Fibroblast of the aortic adventitia (primary cell): ENCODE measurements around the gene SRPK2. TPM values are rescaled to one million over a fixed set of nuclear protein-coding genes. Genes with fewer than 3 reads are reported as not detected.

Experiments
- DNase-seq: peaks from one replicate; pipeline ENCODE4 v3.0.0-alpha.2; 2010; ENCODE audit warnings: low read depth
- H3K4me3 ChIP-seq: 2 replicates; pipeline ENCODE4 v1.5.1; 2011; ENCODE audit warnings: low read depth, mild to moderate bottlenecking, control low read depth, low read length, moderate library complexity
- total RNA-seq: library from RNA; depleted of rRNA; stranded (reverse); fragments of >200 nt; gene quantifications from 2 replicates; pipeline ENCODE4 v1.2.3, GENCODE V29; 2012; ENCODE audit warnings: low replicate concordance
- TF ChIP-seq, protein P1 (sequence below): IDR thresholded peaks from 2 replicates; pipeline ENCODE4 v1.5.1; 2011; ENCODE audit warnings: mild to moderate bottlenecking, low read length, control low read depth, inconsistent platforms; ENCODE audit not compliant: insufficient read depth

Gene SRPK2
- total RNA-seq, 1 donor = 50.8 TPM

DNA sequence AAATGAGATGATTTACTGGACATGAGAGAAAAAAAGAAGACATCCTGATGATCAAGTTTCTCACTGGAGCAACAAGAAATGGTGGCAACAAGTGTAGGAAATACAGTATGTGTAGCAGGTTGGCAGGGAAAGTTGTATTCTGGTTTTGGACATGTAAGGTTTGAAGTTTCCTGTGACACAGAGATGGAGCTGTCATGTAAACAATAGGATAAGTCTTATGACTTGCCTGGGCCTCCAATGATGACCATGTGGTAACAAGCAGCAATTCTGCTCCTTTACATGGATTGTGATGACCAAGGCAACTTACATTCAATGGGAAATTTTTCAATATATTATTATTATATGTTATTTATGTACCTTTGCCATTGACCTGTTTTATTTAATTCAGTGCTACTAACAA lies 249.3 kb downstream of the SRPK2 start:
- no peak overlapping the region for H3K4me3 ChIP-seq
- no peak for DNase-seq
- TF ChIP-seq, protein P1, sequence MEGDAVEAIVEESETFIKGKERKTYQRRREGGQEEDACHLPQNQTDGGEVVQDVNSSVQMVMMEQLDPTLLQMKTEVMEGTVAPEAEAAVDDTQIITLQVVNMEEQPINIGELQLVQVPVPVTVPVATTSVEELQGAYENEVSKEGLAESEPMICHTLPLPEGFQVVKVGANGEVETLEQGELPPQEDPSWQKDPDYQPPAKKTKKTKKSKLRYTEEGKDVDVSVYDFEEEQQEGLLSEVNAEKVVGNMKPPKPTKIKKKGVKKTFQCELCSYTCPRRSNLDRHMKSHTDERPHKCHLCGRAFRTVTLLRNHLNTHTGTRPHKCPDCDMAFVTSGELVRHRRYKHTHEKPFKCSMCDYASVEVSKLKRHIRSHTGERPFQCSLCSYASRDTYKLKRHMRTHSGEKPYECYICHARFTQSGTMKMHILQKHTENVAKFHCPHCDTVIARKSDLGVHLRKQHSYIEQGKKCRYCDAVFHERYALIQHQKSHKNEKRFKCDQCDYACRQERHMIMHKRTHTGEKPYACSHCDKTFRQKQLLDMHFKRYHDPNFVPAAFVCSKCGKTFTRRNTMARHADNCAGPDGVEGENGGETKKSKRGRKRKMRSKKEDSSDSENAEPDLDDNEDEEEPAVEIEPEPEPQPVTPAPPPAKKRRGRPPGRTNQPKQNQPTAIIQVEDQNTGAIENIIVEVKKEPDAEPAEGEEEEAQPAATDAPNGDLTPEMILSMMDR = no peak

DNA sequence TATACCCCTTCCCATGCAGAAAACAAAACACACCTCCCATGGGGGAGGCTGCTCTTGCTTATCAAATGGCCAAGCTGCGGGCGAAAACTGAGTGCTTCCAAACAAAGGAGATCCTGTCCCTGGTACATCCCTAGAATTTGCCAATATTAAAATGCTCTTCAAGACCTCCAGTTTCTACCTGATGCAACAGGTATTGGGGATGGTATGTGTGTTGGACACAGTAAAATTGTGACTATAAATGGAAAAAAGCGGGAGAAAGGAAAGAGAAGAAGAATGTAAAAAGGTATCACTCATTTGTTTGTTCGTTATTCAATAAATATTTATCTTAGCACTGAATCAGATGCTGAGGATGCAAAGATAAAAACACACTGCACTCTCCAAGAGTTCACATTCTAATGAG lies 250.8 kb downstream of the SRPK2 start:
- DNase-seq = no peak
- TF ChIP-seq, protein P1 = no peak
- H3K4me3 ChIP-seq = no peak overlapping the region

- no peak for DNase-seq
- H3K4me3 ChIP-seq = no peak overlapping the region
- TF ChIP-seq, protein P1 = peak; percentile 27
Observed at GRCh38 chr7:105136221-105136620, 252.5 kb downstream of the SRPK2 start.

DNA sequence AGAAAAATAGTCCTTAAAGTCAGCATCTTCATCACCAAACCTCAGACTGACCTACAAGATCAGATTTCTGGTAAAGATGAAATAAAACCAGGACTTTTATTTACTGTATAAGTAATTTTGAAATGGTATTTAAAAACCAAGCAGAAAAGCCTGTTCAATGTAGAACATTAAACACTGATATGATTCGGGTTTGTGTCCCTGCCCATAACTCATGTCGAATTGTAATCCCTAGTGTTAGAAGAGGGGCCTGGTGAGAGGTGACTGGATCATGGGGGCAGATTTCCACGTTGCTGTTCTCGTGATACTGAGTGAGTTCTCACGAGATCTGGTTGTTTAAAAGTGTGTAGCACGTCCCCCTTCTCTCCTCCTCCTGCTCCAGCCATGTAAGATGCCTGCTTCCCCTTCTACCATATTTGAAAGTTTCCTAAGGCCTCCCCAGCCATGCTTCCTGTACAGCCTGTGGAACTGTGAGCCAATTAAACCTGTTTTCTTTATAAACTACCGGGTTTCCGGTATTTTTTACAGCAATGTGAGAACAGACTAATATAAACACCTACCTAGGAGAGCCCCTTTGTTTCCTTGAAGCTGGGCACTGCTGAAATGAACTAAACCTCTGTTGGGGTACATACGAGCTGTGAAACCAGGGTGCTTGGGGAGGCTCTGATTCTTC lies 254.6 kb downstream of the SRPK2 start:
- no peak for DNase-seq
- H3K4me3 ChIP-seq = no peak overlapping the region
- TF ChIP-seq, protein P1 = no peak

GRCh38 chr7:105133358-105133757 lies 255.4 kb downstream of the SRPK2 start:
- no peak overlapping the region for H3K4me3 ChIP-seq
- DNase-seq = no peak
- TF ChIP-seq, protein P1 = no peak

GRCh38 chr7:105132835-105133234 lies 255.9 kb downstream of the SRPK2 start:
- no peak for DNase-seq
- H3K4me3 ChIP-seq = no peak overlapping the region
- TF ChIP-seq, protein P1 = no peak

- H3K4me3 ChIP-seq = no peak overlapping the region
- no peak for DNase-seq
- TF ChIP-seq, protein P1 = no peak
Observed at GRCh38 chr7:105132335-105132734, 256.4 kb downstream of the SRPK2 start.
